B cell (primary cell): ENCODE data around the gene EFCAB8.

Experiments
- CTCF ChIP-seq: fragments of 200-600 bp; IDR thresholded peaks from one replicate; pipeline ENCODE4 v1.8.0; 2022; ENCODE audit warnings: antibody characterized with exemption, mild to moderate bottlenecking
- EZH2 ChIP-seq: IDR thresholded peaks from 2 replicates; pipeline ENCODE4 v1.6.1; 2012; ENCODE audit warnings: borderline replicate concordance, low read depth, mild to moderate bottlenecking, moderate library complexity, low read length; ENCODE audit not compliant: insufficient read depth, poor library complexity, severe bottlenecking

DNA sequence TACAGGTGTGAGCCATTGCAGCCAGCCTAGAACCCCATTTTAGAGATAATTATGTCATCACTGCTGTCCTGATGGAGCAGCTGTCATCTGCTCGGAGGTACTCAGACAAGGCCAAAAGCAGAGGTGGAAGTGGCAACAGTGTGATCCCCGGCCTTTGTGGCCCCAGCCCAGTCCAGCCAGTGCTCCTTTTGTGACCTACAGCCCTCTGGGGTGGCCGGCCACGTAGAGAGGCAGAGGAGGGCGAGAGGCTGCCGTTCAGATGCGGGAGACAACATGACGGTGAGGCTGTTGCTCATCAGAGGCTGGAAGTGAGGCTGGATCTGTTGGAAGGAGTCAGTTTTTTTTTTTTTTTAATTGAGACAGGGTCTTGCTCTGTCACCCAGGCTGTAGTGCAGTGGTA, 32.8 kb downstream of the EFCAB8 start:
- TF ChIP-seq CTCF (no peak), EZH2 (no peak)
